Body of pancreas (tissue), 4 donors: ENCODE results near the gene PTPRA. TPM values are rescaled to one million over a fixed set of nuclear protein-coding genes. Genes with fewer than 3 reads are reported as not detected.
A peak's percentile ranks its signal among the peaks of the same experiment; 100 is the strongest.

Experiments
- ATAC-seq: fragments of 150-250 bp; one replicate; pipeline ENCODE4 v1.9.1; 2016
- DNase-seq, 4 donors: peaks; one replicate each; pipeline ENCODE4 v3.0.0-alpha.2; 2019
- H3K27ac ChIP-seq, 4 donors: fragments of 200-600 bp; sonication (generic); 1 replicate in 3 of 4; 2 replicates in 1 of 4; pipeline versions ENCODE4 v1.5.1 to v1.6.1; 2016 to 2019; ENCODE audit warnings: mild to moderate bottlenecking in 1 of 4, mixed read lengths in 1 of 4, moderate library complexity in 1 of 4
- H3K27me3 ChIP-seq, 2 donors: fragments of 200-600 bp; sonication (generic); one replicate each; pipeline ENCODE4 v1.6.0; 2016; ENCODE audit warnings: mild to moderate bottlenecking in 1 of 2
- H3K36me3 ChIP-seq, 2 donors: fragments of 200-600 bp; sonication (generic); replicated peaks in 1 of 2; 2 replicates each; pipeline ENCODE4 v1.5.1; 2016; ENCODE audit warnings: low read depth in 2 of 2; ENCODE audit not compliant: insufficient read depth in 1 of 2
- H3K4me1 ChIP-seq: fragments of 200-600 bp; sonication (generic); one replicate; pipeline ENCODE4 v1.6.0; 2016
- H3K4me3 ChIP-seq, 2 donors: fragments of 200-600 bp; sonication (generic); 1 replicate in 1 of 2; 2 replicates in 1 of 2; pipeline ENCODE4 v1.5.1; 2016 to 2019
- H3K9me3 ChIP-seq, 3 donors: fragments of 200-600 bp; sonication (generic); 1 replicate in 2 of 3; 2 replicates in 1 of 3; pipeline ENCODE4 v1.5.1; 2016
- POLR2A ChIP-seq, 3 donors: fragments of 450-650 bp; IDR thresholded peaks; one replicate each; pipeline ENCODE4 v1.6.1; 2016; ENCODE audit warnings: antibody characterized with exemption in 3 of 3, mild to moderate bottlenecking in 2 of 3
- WGBS, 2 donors: methylation state at CpG; one replicate each; pipeline ENCODE4 v1.1.5; 2017; 5-methylcytosine and 5-hydroxymethylcytosine counted together
- intact Hi-C: fragments of 100-400 bp; cut with DNase I; formaldehyde crosslinking; loops from one replicate; pipeline ENCODE4 v1.15.1; 2023
- total RNA-seq, 2 donors: library from RNA; depleted of rRNA; stranded (reverse); fragments of >200 nt; gene quantifications; one replicate each; pipeline ENCODE4 v1.1.0, GENCODE V29; 2016
- TF ChIP-seq, protein P1 (sequence below), 7 experiments: fragments of 450-650 bp in 4 of 7; fragments of 200-600 bp in 3 of 7; sonication (generic) in 3 of 7; IDR thresholded peaks; one replicate each; pipeline ENCODE4 v1.5.1; 2016 to 2019; ENCODE audit warnings: antibody characterized with exemption in 7 of 7

Gene PTPRA
- total RNA-seq, 2 donors from 2014 or later, result 22.3 to 24.1 TPM

DNA sequence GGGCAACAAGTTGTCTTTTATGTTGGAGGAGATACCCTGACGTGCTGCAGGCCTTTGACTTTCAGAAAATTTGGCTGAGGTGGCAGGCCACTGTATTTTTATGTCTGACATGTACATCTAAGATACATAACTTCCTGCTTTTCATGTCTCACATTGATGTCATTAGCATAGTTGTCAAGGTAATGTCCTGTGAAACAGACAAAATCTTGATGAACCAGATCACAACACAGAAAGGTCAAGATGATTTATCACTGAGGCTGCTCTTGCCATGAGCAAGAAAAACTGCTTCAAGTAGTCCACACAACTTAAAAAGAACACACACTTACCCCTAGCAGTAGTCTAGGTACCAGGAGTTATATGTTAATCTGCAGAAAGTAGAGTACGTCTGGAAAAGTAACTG lies 120.0 kb downstream of the PTPRA start:
- Histone ChIP-seq H3K27me3 (no peaks in the 10 kb centered on the region), H3K27ac (no peak overlapping the region), H3K9me3 (no peaks in the 10 kb centered on the region), H3K36me3 (peaks cover 0 to 13% of the 10 kb centered on the region in 2 donors), H3K4me1 (no peaks in the 10 kb centered on the region), H3K4me3 (no peak overlapping the region)
- 93 to 97% methylated on average over 2 of the region's 2 CpGs for WGBS, 2 donors
- ATAC-seq (no peak), DNase-seq (no peak)
- TF ChIP-seq POLR2A (IDR thresholded peaks at IDR 0.05), result no peak
- TF ChIP-seq, protein P1, sequence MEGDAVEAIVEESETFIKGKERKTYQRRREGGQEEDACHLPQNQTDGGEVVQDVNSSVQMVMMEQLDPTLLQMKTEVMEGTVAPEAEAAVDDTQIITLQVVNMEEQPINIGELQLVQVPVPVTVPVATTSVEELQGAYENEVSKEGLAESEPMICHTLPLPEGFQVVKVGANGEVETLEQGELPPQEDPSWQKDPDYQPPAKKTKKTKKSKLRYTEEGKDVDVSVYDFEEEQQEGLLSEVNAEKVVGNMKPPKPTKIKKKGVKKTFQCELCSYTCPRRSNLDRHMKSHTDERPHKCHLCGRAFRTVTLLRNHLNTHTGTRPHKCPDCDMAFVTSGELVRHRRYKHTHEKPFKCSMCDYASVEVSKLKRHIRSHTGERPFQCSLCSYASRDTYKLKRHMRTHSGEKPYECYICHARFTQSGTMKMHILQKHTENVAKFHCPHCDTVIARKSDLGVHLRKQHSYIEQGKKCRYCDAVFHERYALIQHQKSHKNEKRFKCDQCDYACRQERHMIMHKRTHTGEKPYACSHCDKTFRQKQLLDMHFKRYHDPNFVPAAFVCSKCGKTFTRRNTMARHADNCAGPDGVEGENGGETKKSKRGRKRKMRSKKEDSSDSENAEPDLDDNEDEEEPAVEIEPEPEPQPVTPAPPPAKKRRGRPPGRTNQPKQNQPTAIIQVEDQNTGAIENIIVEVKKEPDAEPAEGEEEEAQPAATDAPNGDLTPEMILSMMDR (IDR thresholded peaks at IDR 0.05), result no peak
- intact Hi-C loops, result no loop called here

DNA sequence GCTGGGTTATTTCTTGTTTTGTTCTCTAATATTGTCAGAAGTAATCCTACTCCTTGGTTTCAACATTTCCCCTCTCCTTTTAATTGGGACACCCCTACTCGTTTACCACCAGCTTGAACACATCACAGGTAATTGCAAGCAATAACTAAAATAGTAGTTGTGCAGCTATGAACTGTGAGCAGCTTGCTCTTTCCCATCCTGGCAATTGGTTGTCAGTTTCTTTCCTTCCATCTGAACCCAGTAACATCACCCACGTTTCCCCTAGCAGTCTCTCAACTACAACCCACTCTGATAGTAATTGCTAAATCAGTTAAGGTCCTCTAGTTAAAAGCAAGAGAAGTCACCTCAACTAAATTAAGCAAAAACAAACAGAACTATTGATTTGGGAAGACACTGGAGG lies 122.5 kb downstream of the PTPRA start:
- TF ChIP-seq, protein P1 (IDR thresholded peaks at IDR 0.05), result no peak
- no peak for TF ChIP-seq POLR2A (IDR thresholded peaks at IDR 0.05)
- Histone ChIP-seq H3K9me3 (no peaks in the 10 kb centered on the region), H3K4me3 (no peak overlapping the region), H3K27ac (no peak overlapping the region), H3K27me3 (no peaks in the 10 kb centered on the region), H3K36me3 (peaks cover 0 to 9% of the 10 kb centered on the region in 2 donors), H3K4me1 (no peaks in the 10 kb centered on the region)
- ATAC-seq, result no peak
- WGBS, 2 donors, result 60 to 84% methylated on average over 2 of the region's 2 CpGs
- DNase-seq, result no peak
- intact Hi-C loops, result no loop called here

DNA sequence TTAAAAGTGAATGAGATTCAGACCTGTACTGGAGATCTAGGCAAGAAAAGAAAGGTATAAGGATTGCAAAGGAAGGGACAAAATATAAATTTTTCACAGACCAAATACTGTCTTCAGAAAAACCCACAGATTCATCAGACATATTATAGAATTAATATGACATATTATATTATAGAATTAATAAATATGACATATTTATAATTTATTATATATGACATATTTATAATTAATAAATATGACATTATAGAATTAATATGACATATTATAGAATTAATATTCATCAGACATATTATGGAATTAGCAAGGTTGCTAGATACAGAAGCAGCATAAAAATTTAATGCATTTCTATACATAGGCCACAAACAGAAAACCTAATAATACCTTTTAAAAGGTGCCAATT lies 125.4 kb downstream of the PTPRA start:
- no peaks in the 10 kb centered on the region for H3K27me3 ChIP-seq
- ATAC-seq (no peak), DNase-seq (no peak)
- intact Hi-C loops, result no loop called here
- TF ChIP-seq, protein P1 (IDR thresholded peaks at IDR 0.05), result no peak
- TF ChIP-seq POLR2A (IDR thresholded peaks at IDR 0.05), result no peak
- H3K36me3 ChIP-seq, result peaks cover 0 to 5% of the 10 kb centered on the region in 2 donors
- H3K9me3 ChIP-seq, result no peaks in the 10 kb centered on the region
- H3K4me3 ChIP-seq, result no peak overlapping the region
- no peaks in the 10 kb centered on the region for H3K4me1 ChIP-seq
- no peak overlapping the region for H3K27ac ChIP-seq

DNA sequence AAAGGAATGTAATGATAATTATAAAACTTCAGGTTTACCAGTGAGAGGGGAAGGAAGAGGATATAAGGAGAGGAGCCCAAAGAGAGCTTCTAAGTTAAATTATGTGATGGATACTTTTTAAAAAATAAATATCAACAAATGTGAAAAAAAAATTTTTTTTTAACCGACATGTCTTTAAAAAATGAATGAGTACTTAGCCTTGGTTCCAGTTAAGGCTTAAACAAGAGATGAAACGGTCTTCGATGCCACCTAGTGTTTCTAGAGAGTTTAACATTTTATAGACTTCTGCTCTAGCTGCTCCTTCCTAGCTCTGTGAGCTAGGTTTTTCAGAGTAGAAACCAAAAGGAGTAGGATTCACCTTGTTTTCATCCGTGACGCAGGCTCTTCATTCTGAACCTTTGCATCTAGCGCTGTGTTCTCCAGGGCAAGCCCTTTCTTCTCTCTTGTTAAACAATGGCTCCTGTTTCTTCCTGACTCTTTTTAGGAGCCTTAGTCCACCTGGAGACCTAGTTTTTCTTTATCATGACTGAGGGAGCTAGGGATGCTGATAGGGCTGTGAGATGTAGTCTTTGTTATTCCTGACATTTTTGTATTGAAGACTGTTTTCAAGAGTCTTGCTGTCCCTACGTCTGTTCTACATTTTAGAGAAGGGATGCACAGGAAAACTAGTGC lies 127.7 kb downstream of the PTPRA start:
- no peaks in the 10 kb centered on the region for H3K4me1 ChIP-seq
- DNase-seq (no peak), ATAC-seq (peak; percentile 56)
- no peaks in the 10 kb centered on the region for H3K27me3 ChIP-seq
- H3K36me3 ChIP-seq, result peaks cover 0 to 2% of the 10 kb centered on the region in 2 donors
- H3K27ac ChIP-seq, result no peak overlapping the region
- no peaks in the 10 kb centered on the region for H3K9me3 ChIP-seq
- TF ChIP-seq, protein P1 (IDR thresholded peaks at IDR 0.05), result peak in 6 of 7 experiments; percentile 22 to 71 (median 46)
- no peak for TF ChIP-seq POLR2A (IDR thresholded peaks at IDR 0.05)
- WGBS, 2 donors, result 59 to 65% methylated on average over 7 of the region's 7 CpGs
- H3K4me3 ChIP-seq, result no peak overlapping the region
- intact Hi-C loops, result no loop called here

DNA sequence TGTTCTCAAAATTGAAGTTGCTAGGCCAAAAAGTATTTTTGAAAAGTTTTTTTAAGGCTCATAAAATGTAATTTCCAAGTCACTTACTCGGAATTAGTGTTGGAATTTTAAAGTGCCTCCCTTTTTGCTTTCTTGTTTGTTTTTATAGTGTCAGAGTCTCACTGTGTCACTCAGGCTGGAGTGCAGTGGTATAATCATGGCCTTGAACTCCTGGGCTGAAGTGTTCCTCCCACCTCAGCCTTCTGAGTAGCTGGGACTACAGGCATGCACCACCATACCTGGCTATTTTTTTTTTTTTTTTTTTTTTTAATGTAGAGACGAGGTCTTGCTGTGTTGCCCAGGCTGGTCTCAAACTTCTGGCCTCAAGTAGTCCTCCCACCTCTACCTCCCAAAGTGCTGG lies 130.1 kb downstream of the PTPRA start:
- no peaks in the 10 kb centered on the region for H3K9me3 ChIP-seq
- H3K36me3 ChIP-seq, result peaks cover 0 to 2% of the 10 kb centered on the region in 2 donors
- H3K27me3 ChIP-seq, result no peaks in the 10 kb centered on the region
- no peak overlapping the region for H3K4me3 ChIP-seq
- intact Hi-C loops, result no loop called here
- TF ChIP-seq, protein P1 (IDR thresholded peaks at IDR 0.05), result no peak
- no peak for TF ChIP-seq POLR2A (IDR thresholded peaks at IDR 0.05)
- H3K4me1 ChIP-seq, result no peaks in the 10 kb centered on the region
- 79 to 85% methylated on average over 2 of the region's 2 CpGs for WGBS, 2 donors
- ATAC-seq (no peak), DNase-seq (no peak)
- H3K27ac ChIP-seq, result no peak overlapping the region
